ENCODE data around the gene JMJD1C. TPM values are rescaled to one million over a fixed set of nuclear protein-coding genes. Genes with fewer than 3 reads are reported as not detected.
A peak's percentile ranks its signal among the peaks of the same experiment; 100 is the strongest.

Gene JMJD1C
- total RNA-seq, 1 experiment from 2014 or later = 32.1 TPM

DNA sequence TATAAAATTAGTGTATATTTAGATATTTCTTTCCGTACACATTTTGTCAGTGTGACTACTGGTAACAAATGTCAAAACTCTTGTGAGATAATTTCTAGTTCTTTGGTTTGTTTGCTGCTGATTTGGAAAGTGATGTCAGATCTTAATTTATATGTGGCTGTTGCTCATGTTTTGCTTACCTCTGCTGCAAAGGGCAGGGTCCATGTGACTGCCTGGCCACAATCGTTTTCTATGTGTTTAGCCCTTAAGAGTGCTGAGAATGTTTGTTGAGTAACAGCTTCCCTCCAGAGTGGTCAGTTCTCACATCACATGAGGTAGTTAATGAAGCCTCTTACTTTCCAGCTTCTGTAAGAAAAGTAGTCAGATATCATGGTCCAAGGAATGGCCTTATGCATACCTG, 328.5 kb downstream of the JMJD1C start:
- DNase-seq (ENCODE audit: low read depth) = peak; percentile 22

DNA sequence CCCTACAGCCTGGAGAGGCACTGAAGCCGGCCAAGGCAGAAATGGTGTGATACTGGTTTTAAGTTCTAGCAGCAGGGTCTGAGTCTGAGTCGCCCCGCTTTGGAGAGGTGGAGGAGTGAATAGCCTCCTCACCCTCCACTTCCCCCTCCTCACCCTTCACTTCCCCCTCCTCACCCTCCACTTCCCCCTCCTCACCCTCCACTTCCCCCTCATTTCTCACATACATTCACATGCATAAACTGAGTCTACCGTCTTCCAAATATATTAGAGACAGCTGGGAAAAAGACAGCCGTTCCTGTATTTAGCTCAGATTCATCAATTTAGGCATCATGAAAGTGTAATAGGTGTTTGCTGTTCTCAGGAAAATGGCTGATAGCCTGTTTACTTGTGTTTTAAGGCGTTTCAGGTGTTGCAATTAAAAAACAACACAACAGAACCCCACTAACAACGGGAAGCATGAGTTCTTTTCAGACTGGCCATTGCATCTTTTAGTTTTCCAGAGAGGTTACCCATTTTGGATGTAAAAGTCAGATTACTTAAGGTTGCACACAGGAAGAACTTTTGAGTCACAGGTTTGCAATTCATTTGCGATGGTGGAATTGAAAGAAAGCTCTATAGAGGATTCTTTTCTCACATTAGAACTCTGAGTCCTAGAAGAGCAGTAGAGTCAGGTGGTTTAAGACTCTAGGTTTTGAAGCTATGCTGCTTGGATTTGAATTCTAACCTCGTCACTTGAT, 331.8 kb downstream of the JMJD1C start:
- DNase-seq (ENCODE audit: low read depth) = peak; percentile 42

GRCh38 chr10:63133056-63133820, 332.5 kb downstream of the JMJD1C start, which contains the start of gene NRBF2:
Gene NRBF2, plus strand, starts transcription at chr10:63133328. Its CDS starts 143 bp downstream, at chr10:63133471.
- DNase-seq (ENCODE audit: low read depth) = peak; percentile 98

- DNase-seq (ENCODE audit: low read depth) = no peak
Observed at GRCh38 chr10:63132651-63133055, 333.1 kb downstream of the JMJD1C start.

DNA sequence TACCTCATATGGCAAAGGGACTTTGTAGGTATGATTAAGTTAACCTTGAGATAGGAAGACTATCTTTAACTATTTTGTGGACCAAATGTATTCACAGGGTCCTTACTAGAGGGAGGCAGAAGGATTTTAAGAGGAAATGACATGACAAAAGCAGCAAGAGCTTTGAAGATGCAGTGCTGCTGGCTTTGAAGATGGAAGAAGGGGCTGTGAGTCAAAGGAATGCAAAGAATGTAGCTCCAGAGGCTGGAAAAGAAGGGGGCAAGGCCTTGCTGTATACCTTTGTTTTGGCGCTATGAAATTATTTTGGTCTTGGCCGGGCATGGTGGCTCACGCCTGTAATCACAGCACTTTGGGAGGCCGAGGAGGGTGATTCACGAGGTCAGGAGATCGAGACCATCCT, 335.9 kb downstream of the JMJD1C start:
- DNase-seq (ENCODE audit: low read depth) = no peak

- DNase-seq (ENCODE audit: low read depth) = no peak
Observed at GRCh38 chr10:63128443-63128842, 337.3 kb downstream of the JMJD1C start.

- no peak for DNase-seq (ENCODE audit: low read depth)
Observed at GRCh38 chr10:63125459-63125858, 340.3 kb downstream of the JMJD1C start.

- peak; percentile 19 for DNase-seq (ENCODE audit: low read depth)
Observed at GRCh38 chr10:63123727-63124362, 341.9 kb downstream of the JMJD1C start.

DNA sequence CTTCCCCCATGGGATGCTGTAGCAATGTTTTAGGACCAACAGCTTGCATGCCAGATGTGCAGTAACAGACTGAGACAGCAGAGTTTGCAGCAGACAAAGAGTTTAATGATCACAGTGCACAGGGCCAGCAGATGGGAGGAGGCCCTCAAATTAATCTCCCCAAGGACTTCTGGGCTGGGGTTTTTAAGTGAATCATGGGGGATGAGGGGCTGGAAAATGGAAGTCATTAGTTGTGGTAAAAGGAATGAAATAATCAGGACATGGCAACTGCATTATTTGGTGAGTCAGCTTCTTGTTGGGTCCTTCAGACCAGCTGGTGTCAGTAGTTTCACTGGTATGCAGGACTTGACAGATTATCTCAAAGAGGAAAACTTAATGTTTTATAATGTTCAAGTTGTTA, 345.2 kb downstream of the JMJD1C start:
- peak; percentile 55 for DNase-seq (ENCODE audit: low read depth)

GRCh38 chr10:63119041-63119440, 346.7 kb downstream of the JMJD1C start:
- no peak for DNase-seq (ENCODE audit: low read depth)

Other genes starting within 250 kb of the JMJD1C start
- 54.5 and 67.8 TPM in 2 replicates for gene REEP3, start 55.4 kb upstream of the JMJD1C start, total RNA-seq (2014; rRNA removed; shearing (Covaris generic))

Measured in M059J (cell line).